Erythroblast (primary cell): ENCODE results near the gene MOB2.
"Not testable (repeated sequence)": the region's sequence is repeated elsewhere in the genome, so short reads cannot be mapped to it uniquely, and the experiment has no call there.

Experiments used
- DNase-seq, 2 experiments: peaks; one replicate each; lab custom pipeline; 2025; lab: John Stamatoyannopoulos, UW
- GATA1 ChIP-seq: IDR thresholded peaks from 2 replicates; pipeline ENCODE4 v1.6.1; 2011; ENCODE audit warnings: low read depth, mild to moderate bottlenecking, control low read depth, low read length, moderate library complexity
- POLR2A ChIP-seq: IDR thresholded peaks from 2 replicates; pipeline ENCODE4 v1.6.1; 2011; ENCODE audit warnings: mild to moderate bottlenecking, low read length

The MOB2 gene

DNA sequence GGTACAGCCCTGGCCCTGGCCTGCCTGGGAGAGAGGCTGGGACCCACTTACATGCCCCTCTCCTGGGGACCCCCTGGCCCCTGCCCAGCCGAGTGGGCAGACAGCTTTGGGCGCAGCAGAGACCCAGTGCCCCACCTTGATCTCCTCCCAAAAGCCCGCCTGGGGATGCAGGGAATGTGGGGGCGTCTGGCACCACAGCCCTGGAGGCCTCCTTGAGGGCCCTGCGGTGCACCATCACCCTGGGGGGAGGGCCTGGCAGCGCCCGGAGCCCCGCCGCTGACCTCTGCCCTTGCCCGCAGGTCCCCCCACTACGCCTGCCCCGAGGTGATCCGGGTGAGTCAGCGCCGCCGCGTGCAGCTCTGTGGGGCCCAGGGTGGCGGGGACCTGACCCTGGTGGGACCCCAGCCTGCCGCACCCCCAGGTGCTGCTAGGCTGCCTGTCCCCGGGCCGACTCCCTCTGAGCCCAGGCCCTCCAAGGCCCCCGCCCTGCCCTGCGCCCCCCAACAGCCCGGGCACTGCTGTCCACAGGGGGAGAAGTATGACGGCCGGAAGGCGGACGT is 43.7 kb downstream of the MOB2 start:
- no peak for DNase-seq
- TF ChIP-seq POLR2A: no peak
- TF ChIP-seq GATA1: no peak

DNA sequence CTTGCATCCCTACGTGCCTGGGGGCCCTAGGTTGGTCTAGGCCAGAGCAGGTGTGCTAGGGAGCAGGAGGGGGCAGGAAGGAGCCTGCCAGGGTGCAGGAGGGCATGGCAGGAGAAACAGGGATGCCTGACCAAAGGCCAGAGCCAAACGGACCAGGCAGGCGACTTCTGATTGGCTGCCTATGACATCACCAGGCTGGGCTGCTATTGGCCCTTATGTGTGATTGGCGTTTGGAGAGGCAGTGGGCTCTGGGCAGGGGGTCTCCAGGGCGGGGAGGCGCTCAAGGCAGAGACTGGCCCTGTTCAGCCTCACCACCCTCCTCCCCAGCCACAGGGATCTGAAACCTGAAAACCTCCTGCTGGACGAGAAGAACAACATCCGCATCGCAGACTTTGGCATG is 44.4 kb downstream of the MOB2 start:
- DNase-seq: no peak
- TF ChIP-seq POLR2A: no peak
- TF ChIP-seq GATA1: no peak

DNA sequence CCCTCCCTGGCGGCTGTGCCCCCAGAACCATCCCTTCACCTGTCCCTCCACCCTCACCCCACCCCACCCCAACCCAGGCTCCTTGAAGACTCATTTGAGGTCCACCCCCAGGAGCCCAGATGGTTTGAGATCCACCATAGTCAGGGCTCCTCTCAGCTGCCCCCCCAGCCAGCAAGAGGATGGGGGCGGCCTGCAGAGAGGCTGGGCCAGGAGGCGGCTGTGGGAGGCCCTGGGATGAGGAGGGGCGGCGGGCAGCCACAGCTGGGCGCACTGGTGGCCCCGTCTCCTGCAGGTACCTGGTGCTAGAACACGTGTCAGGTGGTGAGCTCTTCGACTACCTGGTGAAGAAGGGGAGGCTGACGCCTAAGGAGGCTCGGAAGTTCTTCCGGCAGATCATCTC is 46.1 kb downstream of the MOB2 start:
- no peak for TF ChIP-seq POLR2A
- TF ChIP-seq GATA1: no peak
- no peak for DNase-seq

- no peak for TF ChIP-seq GATA1
- no peak for TF ChIP-seq POLR2A
- no peak for DNase-seq
Observed at GRCh38 chr11:1440066-1440465, 46.5 kb downstream of the MOB2 start.

GRCh38 chr11:1439341-1439740 is 47.2 kb downstream of the MOB2 start:
- no peak for DNase-seq
- no peak for TF ChIP-seq POLR2A
- TF ChIP-seq GATA1: no peak

DNA sequence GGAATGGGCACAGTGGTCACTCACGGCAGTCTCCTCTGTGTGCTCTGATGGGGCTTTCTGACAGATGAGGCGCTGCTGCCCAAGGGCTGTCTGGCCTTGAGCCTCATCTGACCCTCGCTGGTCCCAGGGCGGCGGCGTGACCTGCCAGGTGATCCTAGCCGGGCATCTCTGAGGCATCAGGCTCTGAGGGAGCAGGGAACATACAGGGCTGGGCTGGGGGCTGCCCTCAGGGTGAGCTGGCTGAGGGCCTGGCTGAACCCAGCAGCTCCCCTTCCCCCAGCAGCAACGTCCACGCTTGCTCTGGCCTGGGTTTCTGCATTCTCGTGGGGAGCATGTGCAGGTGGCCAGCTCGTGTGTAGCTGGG is 47.6 kb downstream of the MOB2 start:
- TF ChIP-seq GATA1: no peak
- no peak for TF ChIP-seq POLR2A
- no peak for DNase-seq

DNA sequence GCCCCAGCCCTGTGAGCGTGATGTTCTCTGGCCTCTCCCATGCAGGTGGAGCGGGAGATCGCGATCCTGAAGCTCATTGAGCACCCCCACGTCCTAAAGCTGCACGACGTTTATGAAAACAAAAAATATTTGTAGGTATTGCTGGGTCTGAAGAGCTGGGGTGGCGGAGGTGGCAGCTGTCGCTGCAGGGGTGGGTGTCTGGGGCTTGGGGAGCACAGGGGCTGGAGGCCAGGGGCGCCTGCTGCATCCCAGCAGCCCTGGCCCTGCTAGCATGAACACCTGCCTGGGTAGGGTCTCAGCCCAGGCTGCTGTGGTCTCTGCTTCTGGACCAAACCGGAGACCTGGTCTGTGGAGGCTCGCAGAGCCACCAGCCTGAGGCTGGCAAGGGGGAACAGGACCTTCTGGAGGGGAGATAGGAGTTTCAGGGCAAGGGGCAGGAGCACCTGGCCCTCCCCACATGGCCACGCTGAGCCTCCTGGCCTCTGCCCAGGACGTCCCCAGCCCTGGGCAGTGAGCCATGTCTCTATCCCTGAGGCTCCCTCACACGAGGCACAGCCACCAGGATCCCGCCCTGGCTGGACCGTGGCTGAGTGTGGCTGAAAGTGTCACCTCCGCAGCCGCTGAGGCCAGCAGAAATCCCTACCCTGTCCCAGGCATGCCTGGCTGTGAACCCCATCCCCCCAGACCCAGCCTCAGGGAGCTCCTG is 48.2 kb downstream of the MOB2 start:
- TF ChIP-seq GATA1 (no peak), POLR2A (no peak)
- DNase-seq: no peak

- no peak for DNase-seq
- TF ChIP-seq GATA1 (no peak), POLR2A (no peak)
Observed at GRCh38 chr11:1437500-1437899, 49.1 kb downstream of the MOB2 start.

DNA sequence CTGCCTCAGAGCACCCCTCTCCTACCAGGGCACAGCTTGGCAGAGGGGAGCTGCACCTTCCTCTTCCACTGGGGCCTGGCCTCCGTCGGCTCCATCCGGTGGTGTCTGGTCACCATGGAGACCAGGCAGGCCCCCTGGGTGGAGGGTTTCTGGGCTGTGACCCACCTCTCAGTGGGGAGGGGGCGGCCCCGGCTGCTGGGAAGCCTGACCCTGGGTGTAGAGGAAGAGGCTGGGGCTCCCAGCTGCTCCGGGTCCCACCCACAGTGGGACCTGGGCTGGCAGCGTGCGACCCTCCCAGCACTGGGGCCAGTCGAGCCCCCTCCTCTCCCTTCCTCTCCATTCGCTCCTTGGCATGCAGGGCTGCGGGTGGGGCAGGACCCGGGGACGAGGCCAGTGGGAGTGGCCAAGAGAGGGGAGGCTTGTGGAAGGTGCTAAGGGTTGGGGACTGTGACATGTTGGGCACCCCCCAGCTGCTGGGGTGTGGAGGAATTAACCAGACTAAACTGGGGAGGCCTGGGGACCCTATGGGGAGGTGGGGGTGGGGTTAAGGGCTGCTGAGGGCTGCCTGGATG is 50.0 kb downstream of the MOB2 start:
- no peak for TF ChIP-seq POLR2A
- no peak for TF ChIP-seq GATA1

DNA sequence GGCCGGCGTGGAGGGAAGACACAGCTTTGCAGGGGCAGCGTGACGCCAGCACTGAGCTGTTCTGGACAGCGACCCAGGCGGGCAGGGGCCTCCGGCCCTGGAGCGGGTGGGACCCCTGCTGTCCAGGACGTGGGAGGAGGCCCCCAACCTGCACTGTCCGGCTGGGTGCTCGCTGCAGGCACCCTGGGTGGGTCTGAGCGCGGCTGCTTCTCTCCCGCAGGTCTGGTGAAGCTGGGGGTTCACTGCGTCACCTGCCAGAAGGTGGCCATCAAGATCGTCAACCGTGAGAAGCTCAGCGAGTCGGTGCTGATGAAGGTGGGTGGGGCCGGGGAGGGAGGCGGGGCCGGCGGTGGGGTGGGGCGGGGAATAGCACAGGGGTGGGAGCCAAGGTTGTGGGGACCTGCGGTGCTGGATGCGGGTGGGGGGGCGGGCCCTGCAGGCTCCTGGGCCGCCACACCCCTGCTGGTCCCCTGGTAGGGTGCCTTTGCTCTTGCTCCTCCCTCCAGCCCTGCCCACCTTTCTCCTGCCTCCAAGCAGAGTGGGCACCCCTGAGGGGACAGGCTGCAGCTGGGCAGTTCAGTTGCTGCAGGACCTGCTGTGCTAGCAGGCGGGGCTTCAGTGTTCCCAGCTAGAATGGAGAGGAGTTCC is 50.6 kb downstream of the MOB2 start:
- DNase-seq: peak in 1 of 2 experiments; percentile 19
- TF ChIP-seq GATA1 (no peak), POLR2A (no peak)

More for the DNA sequence above, 50.0 kb downstream of the MOB2 start:
- no peak for DNase-seq

DNA sequence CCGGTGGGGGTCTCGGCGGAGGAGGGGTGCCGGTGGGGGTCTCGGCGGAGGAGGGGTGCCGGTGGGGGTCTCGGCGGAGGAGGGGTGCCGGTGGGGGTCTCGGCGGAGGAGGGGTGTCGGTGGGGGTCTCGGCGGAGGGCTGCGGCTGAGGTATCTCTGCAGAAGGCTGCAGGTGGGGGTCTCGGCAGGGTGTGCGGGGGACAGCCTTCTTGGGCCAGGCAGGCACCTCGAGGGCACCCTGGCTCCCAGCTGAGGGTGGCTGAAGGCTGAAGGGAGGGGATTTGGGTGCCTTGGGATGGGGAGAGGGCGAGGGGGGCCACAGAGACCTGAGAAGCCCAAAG is 51.1 kb downstream of the MOB2 start:
- not testable (repeated sequence) for DNase-seq

GRCh38 chr11:1433977-1434640 is 52.5 kb downstream of the MOB2 start:
- TF ChIP-seq POLR2A (no peak), GATA1 (no peak)
- DNase-seq: no peak

DNA sequence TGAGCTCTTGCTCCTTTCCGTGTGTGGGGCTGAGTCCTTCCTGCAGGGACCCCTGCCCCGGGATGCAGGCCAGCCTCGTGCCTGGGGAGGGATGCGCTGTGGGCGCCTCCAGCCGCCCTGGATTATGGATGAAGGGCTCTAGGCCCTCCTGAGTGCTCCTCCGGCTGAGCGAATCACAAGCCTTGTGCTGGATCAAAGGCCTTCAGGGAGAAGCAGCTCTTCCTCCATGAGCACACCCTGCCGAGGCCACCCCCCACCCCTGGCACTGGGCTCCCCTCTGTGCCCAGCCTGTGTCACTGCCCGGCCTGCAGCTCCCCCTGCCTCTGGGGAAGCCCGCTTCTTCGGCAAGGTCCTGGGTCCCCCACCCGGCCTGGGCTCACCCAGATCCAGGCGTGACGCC is 53.0 kb downstream of the MOB2 start:
- no peak for DNase-seq
- TF ChIP-seq GATA1: no peak
- TF ChIP-seq POLR2A: no peak

GRCh38 chr11:1428762-1429316 is 57.7 kb downstream of the MOB2 start:
- DNase-seq: no peak
- TF ChIP-seq GATA1: no peak
